K562 (cell line): ENCODE measurements around the gene SLC43A2. TPM values are rescaled to one million over a fixed set of nuclear protein-coding genes. Genes with fewer than 3 reads are reported as not detected.

ENCODE experiments used
- ADNP ChIP-seq: fragments of 200-800 bp; sonication (Bioruptor generic); IDR thresholded peaks from 2 replicates; pipeline ENCODE4 v1.6.1; 2016; ENCODE audit warnings: missing genetic modification characterization, missing compliant biosample characterization
- BRD4 ChIP-seq: fragments of 200-600 bp; sonication (generic); IDR thresholded peaks from 2 replicates; pipeline ENCODE4 v1.6.1; 2017; ENCODE audit warnings: inconsistent platforms
- ETV1 ChIP-seq: fragments of 450-650 bp; conservative IDR thresholded peaks from 2 replicates; pipeline ENCODE4 v1.6.1; 2016; ENCODE audit warnings: missing genetic modification characterization, control low read depth, low read depth, missing compliant biosample characterization
- ETV6 ChIP-seq, 3 experiments: fragments of 150-350 bp in 1 of 3; sonication (generic) in 1 of 3; formaldehyde crosslinking in 1 of 3; IDR thresholded peaks; 2 replicates each; pipeline versions ENCODE4 v1.6.1 to v1.8.0; 2014 to 2022; ENCODE audit warnings: borderline replicate concordance in 2 of 3, low read depth in 2 of 3, antibody characterized with exemption in 1 of 3, low read length in 1 of 3, mild to moderate bottlenecking in 1 of 3, missing genetic modification reagents in 1 of 3
- GATAD2B ChIP-seq: fragments of 450-650 bp; IDR thresholded peaks from 2 replicates; pipeline ENCODE4 v1.6.1; 2017; ENCODE audit warnings: mild to moderate bottlenecking, borderline replicate concordance
- MLLT1 ChIP-seq, 2 experiments: fragments of 450-650 bp; IDR thresholded peaks; 2 replicates each; pipeline ENCODE4 v1.6.1; 2016
- OTX1 ChIP-seq: fragments of 450-650 bp; formaldehyde crosslinking; IDR thresholded peaks from 2 replicates; pipeline ENCODE4 v1.4.0; 2022; ENCODE audit warnings: mild to moderate bottlenecking
- RERE ChIP-seq: sonication (generic); formaldehyde crosslinking; IDR thresholded peaks from 2 replicates; pipeline ENCODE4 v1.8.0; 2023; ENCODE audit warnings: missing genetic modification reagents, mild to moderate bottlenecking, borderline replicate concordance
- SAFB2 ChIP-seq: fragments of 200-400 bp; formaldehyde crosslinking; IDR thresholded peaks from 2 replicates; pipeline ENCODE4 v1.6.1; 2018; ENCODE audit warnings: borderline replicate concordance, low read length, low read depth, moderate library complexity; ENCODE audit not compliant: severe bottlenecking
- SIRT6 ChIP-seq: IDR thresholded peaks from one replicate; pipeline ENCODE4 v1.6.1; 2012; ENCODE audit warnings: low read depth, mild to moderate bottlenecking, control low read depth, inconsistent platforms, low read length, moderate library complexity
- ZBTB26 ChIP-seq: fragments of 450-650 bp; formaldehyde crosslinking; IDR thresholded peaks from 2 replicates; pipeline ENCODE4 v1.4.0; 2022; ENCODE audit warnings: missing genetic modification characterization
- ZNF23 ChIP-seq: fragments of 250-450 bp; sonication (Bioruptor Pico); IDR thresholded peaks from 2 replicates; pipeline ENCODE4 v1.4.0; 2020; ENCODE audit warnings: mild to moderate bottlenecking
- ZNF592 ChIP-seq: fragments of 450-650 bp; IDR thresholded peaks from 2 replicates; pipeline ENCODE4 v1.6.1; 2017; ENCODE audit warnings: antibody characterized with exemption, mild to moderate bottlenecking
- polyA plus RNA-seq, 8 experiments: library from polyadenylated mRNA; depleted of rRNA in 4 of 8; stranded (reverse) in 5 of 8; unstranded in 3 of 8; fragments of >200 nt; fragmentation: Nextera tagmentation in 2 of 8; fragmentation: Illumina TruSeq in 1 of 8; extraction: Ambion mirVana in 2 of 8; extraction: Trizol in 1 of 8; gene quantifications; 2 replicates each; pipeline versions ENCODE4 v1.2.1 to v1.2.3, GENCODE V29; 2011 to 2014; ENCODE audit warnings: inconsistent platforms in 1 of 8, missing spikeins in 1 of 8
- total RNA-seq, 7 experiments: library from RNA; depleted of rRNA in 6 of 7; stranded (reverse); fragments of >200 nt in 6 of 7; fragmentation: Illumina TruSeq in 2 of 7; extraction: Trizol in 2 of 7; gene quantifications; 2 replicates each; pipeline versions ENCODE4 v1.2.1 to v1.2.3, GENCODE V29; 2011 to 2021; ENCODE audit warnings: low replicate concordance in 1 of 7

SLC43A2 gene
- total and polyA plus RNA-seq, 9 of the 15 experiments (the other 6 are each of a cell fraction or from before 2014, with no cell fraction given): 0.03 to 10.2 (median 3.6) TPM

GRCh38 chr17:1648963-1649843 lies 20.6 kb upstream of the SLC43A2 start (continued):
- TF ChIP-seq RERE (CRISPR knock-in tag): no peak
- TF ChIP-seq ETV6 (IDR thresholded peaks at IDR 0.05; ENCODE audit: borderline replicate concordance in 1 of 2, low read depth in 2 of 2, low read length in 1 of 2): no peak
- no peak for TF ChIP-seq ETV6 (CRISPR knock-in tag; IDR thresholded peaks at IDR 0.05; ENCODE audit: borderline replicate concordance)
- 0 out of 2 replicates have a peak, but pooled peaks have one; percentile 55 for TF ChIP-seq BRD4
- no peak for TF ChIP-seq SAFB2
- no peak for TF ChIP-seq ZNF592
- TF ChIP-seq GATAD2B: no peak
- TF ChIP-seq OTX1 (CRISPR knock-in tag): no peak
- no peak for TF ChIP-seq SIRT6
- TF ChIP-seq MLLT1 (IDR thresholded peaks at IDR 0.05): no peak
- TF ChIP-seq ETV1: no peak
- no peak for TF ChIP-seq ADNP (tag)
- TF ChIP-seq ZBTB26 (CRISPR knock-in tag): no peak
- no peak for TF ChIP-seq ZNF23 (CRISPR knock-in tag)
